HL-60/S4 (cell line): Measurements from ENCODE around the gene PCDH15.
"Not testable (repeated sequence)": the region's sequence is repeated elsewhere in the genome, so short reads cannot be mapped to it uniquely, and the experiment has no call there.

ENCODE experiments used
- in situ Hi-C: fragments of 300-500 bp; cut with MboI; formaldehyde crosslinking; loops from 2 replicates; pipeline ENCODE4 v1.14.3; 2022; ENCODE audit warnings: low sequenced_read_pairs

PCDH15 gene

GRCh38 chr10:54415483-54415882 lies 385.5 kb downstream of the PCDH15 start:
- in situ Hi-C loops, result no loop called here

DNA sequence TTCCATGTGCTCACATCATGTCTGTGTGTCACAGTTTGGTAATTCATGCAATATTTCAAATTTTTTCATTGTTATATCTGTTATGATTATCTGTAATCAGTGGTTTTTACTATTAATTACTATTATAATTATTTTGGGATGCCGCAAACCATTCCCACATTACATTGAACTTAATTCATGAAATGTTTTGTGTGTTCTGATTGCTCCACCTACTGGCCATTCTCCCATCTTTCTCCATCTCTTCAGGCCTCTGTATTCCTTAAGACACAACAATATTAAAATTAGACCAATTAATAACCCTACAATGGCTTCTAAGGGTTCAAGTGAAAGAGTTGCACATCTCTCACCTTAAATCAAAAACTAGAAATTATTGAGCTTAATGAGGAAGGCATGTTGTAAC lies 398.5 kb downstream of the PCDH15 start:
- in situ Hi-C loops, result no loop called here

DNA sequence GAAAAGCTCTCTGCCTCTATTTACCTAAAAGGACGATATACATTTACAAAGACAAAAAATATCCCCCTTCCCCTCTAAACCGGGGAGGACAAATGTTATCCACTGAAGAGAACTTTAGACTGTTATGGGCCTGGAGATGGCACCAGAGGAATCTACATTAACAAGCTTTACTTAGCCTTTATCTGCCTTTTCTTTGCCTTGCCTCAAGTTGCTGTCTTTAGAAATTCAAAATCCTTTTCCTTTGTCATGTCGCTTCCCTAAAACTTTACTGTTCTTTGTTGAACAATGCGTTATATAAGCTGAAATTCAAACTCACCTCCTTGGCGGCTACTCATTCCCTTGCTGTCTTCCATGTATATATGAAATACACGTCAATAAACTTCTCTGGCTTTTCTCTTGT lies 405.0 kb downstream of the PCDH15 start:
- in situ Hi-C loops, result no loop called here

DNA sequence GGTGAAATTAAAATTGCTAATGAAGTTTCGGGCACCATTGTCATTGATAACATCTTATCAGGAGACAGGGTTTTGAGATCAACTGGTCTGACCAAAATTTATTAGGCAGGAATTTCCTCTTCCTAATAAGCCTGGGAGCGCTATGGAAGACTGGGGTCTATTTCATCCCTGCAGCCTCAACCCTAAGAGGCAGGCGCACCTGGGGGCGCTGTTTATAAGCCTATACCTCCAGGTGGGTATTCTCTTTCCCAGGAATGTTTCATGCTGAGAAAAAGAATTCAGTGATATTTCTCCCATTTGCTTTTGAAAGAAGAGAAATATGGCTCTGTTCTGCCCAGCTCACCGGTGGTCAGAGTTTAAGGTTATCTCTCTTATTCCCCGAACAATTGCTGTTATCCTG lies 406.4 kb downstream of the PCDH15 start:
- in situ Hi-C loops, result not testable (repeated sequence)

- in situ Hi-C loops, result no loop called here
These were observed 428.9 kb downstream of the PCDH15 start for GRCh38 chr10:54372179-54372578.

- in situ Hi-C loops, result no loop called here
These were observed 432.0 kb downstream of the PCDH15 start for GRCh38 chr10:54368984-54369383.

- in situ Hi-C loops, result no loop called here
These were observed 437.6 kb downstream of the PCDH15 start for GRCh38 chr10:54363390-54363789.

GRCh38 chr10:54342058-54342457 lies 459.0 kb downstream of the PCDH15 start:
- in situ Hi-C loops, result no loop called here

DNA sequence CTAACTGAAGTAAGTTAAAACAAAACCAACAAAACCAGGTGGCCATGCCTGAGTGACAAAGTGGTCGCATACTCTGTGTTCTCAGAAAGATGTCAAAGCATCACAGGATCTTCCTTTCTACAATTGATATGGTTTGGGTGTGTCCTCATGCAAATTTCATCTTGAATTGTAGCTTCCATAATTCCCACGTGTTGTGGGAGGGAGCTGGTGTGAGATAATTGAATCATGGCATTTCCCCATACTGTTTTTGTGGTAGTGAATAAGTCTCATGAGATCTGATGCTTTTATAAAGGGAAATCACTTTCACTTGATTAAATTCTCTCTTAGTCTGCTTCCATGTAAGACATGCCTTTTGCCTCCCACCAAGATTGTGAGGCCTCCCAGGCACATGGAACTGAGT lies 465.7 kb downstream of the PCDH15 start:
- in situ Hi-C loops, result no loop called here

GRCh38 chr10:54319341-54319740 lies 481.7 kb downstream of the PCDH15 start:
- in situ Hi-C loops, result no loop called here

DNA sequence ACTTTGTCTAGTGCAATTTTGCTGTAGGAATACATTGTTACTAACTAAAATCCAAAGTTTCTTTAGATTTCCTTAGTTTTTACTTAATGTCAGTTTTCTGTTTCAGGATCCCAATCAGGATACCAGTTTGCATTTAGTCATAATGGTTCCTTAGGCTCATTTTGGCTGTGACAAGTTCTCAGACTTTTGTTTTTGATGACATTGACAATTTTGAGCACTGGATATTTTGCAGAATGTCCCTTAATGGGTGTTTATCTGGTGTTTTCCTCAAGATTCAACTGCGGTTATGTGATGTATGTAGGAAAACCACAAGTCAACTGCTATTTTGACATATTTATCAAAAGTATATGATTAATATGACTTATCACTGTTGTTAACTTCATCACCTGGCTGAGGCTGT lies 482.6 kb downstream of the PCDH15 start:
- in situ Hi-C loops, result no loop called here

DNA sequence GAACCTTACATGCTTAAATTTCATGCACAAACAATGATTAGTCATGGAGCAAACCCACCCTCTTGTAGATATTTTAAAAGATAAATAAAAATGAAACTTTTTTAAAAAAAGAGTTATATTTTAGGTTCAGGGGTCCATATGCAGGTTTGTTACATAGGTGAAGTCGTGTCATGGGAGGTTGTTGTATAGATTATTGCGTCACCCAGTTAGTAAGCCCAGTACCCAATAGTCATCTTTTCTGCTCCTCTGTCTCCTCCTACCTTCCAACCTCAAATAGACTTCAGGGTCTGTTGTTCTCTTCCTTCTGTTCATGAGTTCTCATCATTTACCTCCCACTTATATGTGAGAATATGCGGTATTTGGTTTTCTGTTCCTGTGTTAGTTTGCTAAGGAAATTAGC lies 486.6 kb downstream of the PCDH15 start:
- in situ Hi-C loops, result no loop called here

DNA sequence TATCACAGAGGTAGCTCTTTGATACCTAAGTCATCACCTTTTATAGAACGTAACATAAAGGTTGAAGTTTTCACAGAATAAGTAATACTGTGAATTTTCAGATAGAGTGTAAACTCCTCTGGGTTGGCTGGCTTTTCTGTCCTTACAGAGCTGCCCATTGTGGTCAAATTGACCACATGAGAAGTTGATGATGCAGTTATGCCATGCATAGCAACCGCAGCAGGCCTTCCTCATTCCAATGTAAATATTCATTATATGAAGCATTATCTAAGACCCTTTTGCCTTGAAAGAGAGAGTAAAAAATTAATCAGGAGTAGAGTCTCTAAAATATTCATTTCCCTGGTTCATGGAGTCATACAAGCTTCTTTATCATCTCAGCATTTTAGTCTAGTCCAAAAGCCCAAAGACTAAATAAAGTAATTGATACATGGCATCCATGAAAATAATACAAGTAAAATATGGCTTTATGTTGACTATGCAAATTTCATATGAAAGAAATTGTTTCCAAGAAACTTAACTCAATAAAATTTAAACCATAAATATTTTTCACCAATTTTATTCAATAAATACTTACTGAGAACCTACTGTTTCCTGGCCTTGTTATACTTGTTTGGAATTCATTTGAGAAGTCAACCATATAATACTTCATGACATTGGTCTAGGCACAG lies 516.4 kb downstream of the PCDH15 start:
- in situ Hi-C loops, result no loop called here

- in situ Hi-C loops, result no loop called here
These were observed 519.0 kb downstream of the PCDH15 start for GRCh38 chr10:54282012-54282411.

GRCh38 chr10:54266395-54266794 lies 534.6 kb downstream of the PCDH15 start:
- in situ Hi-C loops, result no loop called here

GRCh38 chr10:54262726-54263125 lies 538.3 kb downstream of the PCDH15 start:
- in situ Hi-C loops, result no loop called here

DNA sequence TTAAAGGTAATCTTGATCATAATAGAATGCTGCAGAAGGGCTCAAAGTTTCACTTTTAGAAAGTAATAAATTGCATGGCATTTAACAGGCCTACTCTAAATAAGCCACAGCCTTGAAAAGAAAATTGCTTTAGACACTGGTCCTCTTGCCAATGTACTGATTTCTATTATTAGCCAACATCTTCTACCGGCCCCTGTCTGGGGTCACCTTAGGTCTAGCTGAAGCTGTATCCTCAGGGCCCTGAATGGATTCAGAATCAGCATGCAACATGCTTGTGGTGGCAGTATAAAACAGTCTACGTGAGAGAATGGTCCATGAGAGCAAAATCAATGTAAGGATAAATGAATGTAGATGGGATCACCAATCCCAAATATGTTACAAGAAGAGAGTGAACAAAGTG lies 541.9 kb downstream of the PCDH15 start:
- in situ Hi-C loops, result no loop called here

DNA sequence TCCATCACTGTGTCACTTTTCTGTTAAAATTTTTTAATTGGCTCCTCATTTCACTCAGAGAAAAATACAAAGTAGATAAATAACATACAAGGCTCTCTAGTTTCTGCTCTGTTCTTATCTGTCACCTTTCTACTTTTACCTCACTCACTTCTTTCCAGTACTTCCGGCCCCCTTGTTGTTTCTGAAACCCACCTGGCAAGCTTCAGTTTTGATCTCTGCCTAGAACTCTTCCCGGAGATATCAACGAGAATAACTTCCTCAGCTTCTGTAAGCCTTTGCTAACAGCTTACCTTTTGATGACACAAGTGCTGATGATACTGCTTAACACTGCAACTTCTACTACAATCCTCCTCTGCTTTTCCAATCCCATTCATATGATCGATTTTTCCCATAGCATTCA lies 566.2 kb downstream of the PCDH15 start:
- in situ Hi-C loops, result no loop called here

DNA sequence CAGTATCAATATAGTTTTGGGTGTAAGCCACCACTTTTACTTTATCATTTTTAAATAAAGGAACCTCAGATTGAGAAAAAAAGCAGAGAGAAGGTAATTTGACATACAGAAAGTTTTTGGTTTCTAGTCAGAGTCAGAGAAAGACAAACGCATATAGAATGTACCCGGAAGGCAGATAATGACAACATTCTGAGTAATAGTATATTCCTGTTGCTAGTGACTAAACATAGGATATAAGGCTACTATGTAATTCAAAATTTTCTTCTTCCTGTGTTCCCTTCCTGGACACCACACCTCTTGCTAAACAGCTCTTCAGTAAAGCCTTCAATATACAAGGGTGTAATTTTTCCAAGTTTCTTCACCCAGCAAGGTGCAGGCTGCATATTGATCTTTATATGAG lies 597.6 kb downstream of the PCDH15 start:
- in situ Hi-C loops, result no loop called here

- in situ Hi-C loops, result no loop called here
These were observed 603.0 kb downstream of the PCDH15 start for GRCh38 chr10:54198051-54198450.

DNA sequence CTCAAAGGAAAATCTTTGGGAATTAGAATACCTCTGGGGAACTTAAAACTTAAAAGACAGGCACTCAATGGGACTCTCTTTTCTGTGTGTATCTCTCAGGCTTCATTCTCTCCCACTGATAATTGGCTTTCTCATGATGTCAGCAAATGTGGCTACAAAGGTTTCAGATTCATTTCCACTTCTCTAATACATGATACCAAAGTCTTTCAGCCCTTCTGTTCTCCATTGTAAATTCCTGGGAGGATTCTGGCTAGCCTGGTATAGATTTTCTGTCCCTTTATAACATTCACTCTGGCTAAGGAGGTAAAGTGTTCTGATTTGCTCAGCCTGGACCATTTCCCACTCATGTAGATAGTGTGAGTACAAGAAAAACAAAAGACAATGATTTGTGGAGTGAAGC lies 606.2 kb downstream of the PCDH15 start:
- in situ Hi-C loops, result no loop called here

DNA sequence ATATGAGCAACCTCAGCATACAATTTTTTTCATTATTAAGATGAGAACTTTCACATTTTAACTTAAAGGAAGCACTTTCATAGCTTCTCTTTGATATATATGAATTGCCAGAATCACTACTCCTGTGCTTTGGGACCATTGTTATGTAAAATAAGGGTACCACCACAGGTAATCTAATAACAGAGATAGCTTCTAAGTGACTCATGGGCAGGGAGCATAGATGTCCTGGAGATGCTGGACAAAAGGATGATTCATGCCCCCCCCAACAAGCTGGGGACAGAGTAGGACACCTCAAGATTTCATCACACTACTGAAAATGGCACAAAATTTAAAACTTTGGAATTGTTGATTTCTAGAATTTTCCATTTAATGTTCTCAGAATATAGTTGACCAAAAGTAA lies 641.1 kb downstream of the PCDH15 start:
- in situ Hi-C loops, result no loop called here

- in situ Hi-C loops, result no loop called here
These were observed 652.5 kb downstream of the PCDH15 start for GRCh38 chr10:54148508-54148907.
